ENCODE results near the gene GLI2. TPM values are rescaled to one million over a fixed set of nuclear protein-coding genes. Genes with fewer than 3 reads are reported as not detected.

The GLI2 gene
- 18.7 TPM for total RNA-seq

GRCh38 chr2:120735746-120736170 lies at the start of gene GLI2:
Gene GLI2 (plus strand): TSS chr2:120735868. CDS start chr2:120797321, 61,453 bp downstream.

